IMR-90 (cell line): Measurements from ENCODE around the gene ZNF532. TPM values are rescaled to one million over a fixed set of nuclear protein-coding genes. Genes with fewer than 3 reads are reported as not detected.
A peak's percentile ranks its signal among the peaks of the same experiment; 100 is the strongest.

Experiments used
- ATAC-seq: fragments of 200-7000 bp; cut with Tn5 transposase; 2 replicates; pipeline ENCODE4 v1.9.1; 2020; ENCODE audit warnings: low read depth, mild to moderate bottlenecking, moderate library complexity
- BruUV-seq: library from RNA; stranded (reverse); fragments of 400-500 nt; replicated peaks from 2 replicates; lab custom pipeline; 2021; lab: Mats Ljungman, UMichigan
- CTCF ChIA-PET: fragments of 300-600 bp; formaldehyde crosslinking; extraction: SDS; loops from one replicate; lab custom pipeline; 2021; ENCODE audit warnings: antibody characterized with exemption; lab: Yijun Ruan, JAX
- POLR2A ChIA-PET: fragments of 300-600 bp; sonication (Branson Sonifier 250); formaldehyde crosslinking; loops from one replicate; lab custom pipeline; 2022; ENCODE audit warnings: antibody characterized with exemption; ENCODE audit not compliant: unreplicated experiment; lab: Charles Lee
- DNase-seq: peaks from one replicate; pipeline ENCODE4 v3.0.0; 2013
- H2AFZ ChIP-seq: replicated peaks from 2 replicates; pipeline ENCODE3; 2013; ENCODE audit warnings: low read length, mild to moderate bottlenecking; ENCODE audit not compliant: poor library complexity
- H2AK5ac ChIP-seq: 2 replicates; pipeline ENCODE4 v1.6.1; 2013; ENCODE audit warnings: low read depth, low read length, inconsistent platforms
- H2AK9ac ChIP-seq: replicated peaks from 2 replicates; pipeline ENCODE3; 2013; ENCODE audit warnings: mild to moderate bottlenecking, low read depth, low read length, moderate library complexity; ENCODE audit not compliant: poor library complexity
- H2BK120ac ChIP-seq: 2 replicates; pipeline ENCODE4 v1.6.1; 2013; ENCODE audit warnings: low read depth, low read length, inconsistent platforms
- H2BK15ac ChIP-seq: 3 replicates; pipeline ENCODE4 v1.6.1; 2013; ENCODE audit warnings: low read depth, low read length, inconsistent platforms
- H2BK20ac ChIP-seq: 2 replicates; pipeline ENCODE4 v1.6.1; 2013; ENCODE audit warnings: low read depth, mild to moderate bottlenecking, inconsistent platforms, low read length, moderate library complexity
- H2BK5ac ChIP-seq: 2 replicates; pipeline ENCODE4 v1.6.1; 2013; ENCODE audit warnings: mild to moderate bottlenecking, low read depth, low read length, inconsistent platforms; ENCODE audit not compliant: poor library complexity, severe bottlenecking
- H3K14ac ChIP-seq: replicated peaks from 2 replicates; pipeline ENCODE4 v1.6.1; 2013; ENCODE audit warnings: low read depth, low read length, inconsistent platforms
- H3K18ac ChIP-seq: 2 replicates; pipeline ENCODE4 v1.6.1; 2013; ENCODE audit warnings: low read depth, low read length, control low read depth
- H3K23ac ChIP-seq: 2 replicates; pipeline ENCODE4 v1.6.1; 2013; ENCODE audit warnings: low read depth, low read length, inconsistent platforms
- H3K27ac ChIP-seq: 2 replicates; pipeline ENCODE4 v1.5.1; 2013; ENCODE audit warnings: mild to moderate bottlenecking, control low read depth, low read length; ENCODE audit not compliant: insufficient read depth
- H3K27me3 ChIP-seq: 2 replicates; pipeline ENCODE4 v1.6.1; 2013; ENCODE audit warnings: low read length; ENCODE audit not compliant: control insufficient read depth, insufficient read depth
- H3K36me3 ChIP-seq: 2 replicates; pipeline ENCODE4 v1.6.1; 2013; ENCODE audit warnings: low read length, mixed read lengths; ENCODE audit not compliant: control insufficient read depth, insufficient read depth
- H3K4ac ChIP-seq: 2 replicates; pipeline ENCODE4 v1.6.1; 2013; ENCODE audit warnings: low read depth, low read length, inconsistent platforms
- H3K4me1 ChIP-seq: 2 replicates; pipeline ENCODE4 v1.6.1; 2013; ENCODE audit warnings: low read length, mixed read lengths; ENCODE audit not compliant: control insufficient read depth, insufficient read depth
- H3K4me2 ChIP-seq: 2 replicates; pipeline ENCODE4 v1.6.1; 2013; ENCODE audit warnings: low read depth, mild to moderate bottlenecking, control low read depth, low read length, moderate library complexity
- H3K4me3 ChIP-seq: 2 replicates; pipeline ENCODE4 v1.5.1; 2013; ENCODE audit warnings: low read depth, mild to moderate bottlenecking, control low read depth, low read length, moderate library complexity; ENCODE audit not compliant: insufficient read depth
- H3K56ac ChIP-seq: 2 replicates; pipeline ENCODE4 v1.6.1; 2013; ENCODE audit warnings: low read length, inconsistent platforms; ENCODE audit not compliant: insufficient read depth; ENCODE audit errors: extremely low read depth
- H3K79me1 ChIP-seq, 2 experiments: 2 replicates each; pipeline ENCODE4 v1.6.1; 2013; ENCODE audit warnings: low read length in 2 of 2, inconsistent platforms in 1 of 2, low read depth in 1 of 2
- H3K9ac ChIP-seq: 2 replicates; pipeline ENCODE4 v1.6.1; 2013; ENCODE audit warnings: low read depth, low read length, control low read depth
- H3K9me1 ChIP-seq: 2 replicates; pipeline ENCODE4 v1.6.1; 2013; ENCODE audit warnings: low read length, inconsistent platforms; ENCODE audit not compliant: insufficient read depth
- H3K9me3 ChIP-seq: 2 replicates; pipeline ENCODE4 v1.6.1; 2013; ENCODE audit warnings: low read length; ENCODE audit not compliant: control insufficient read depth, insufficient read depth
- H4K20me1 ChIP-seq: 2 replicates; pipeline ENCODE4 v1.6.1; 2013; ENCODE audit warnings: low read length, inconsistent platforms; ENCODE audit not compliant: insufficient read depth
- H4K5ac ChIP-seq: 2 replicates; pipeline ENCODE4 v1.6.1; 2013; ENCODE audit warnings: mild to moderate bottlenecking, low read depth, low read length, control low read depth
- H4K8ac ChIP-seq, 2 experiments: 2 replicates each; pipeline ENCODE4 v1.6.1; 2013; ENCODE audit warnings: low read depth in 2 of 2, low read length in 2 of 2, control low read depth in 1 of 2, inconsistent platforms in 1 of 2
- H4K91ac ChIP-seq: 2 replicates; pipeline ENCODE4 v1.6.1; 2013; ENCODE audit warnings: low read depth, low read length, inconsistent platforms; ENCODE audit not compliant: insufficient read depth
- BHLHE40 ChIP-seq: fragments of 150-350 bp; IDR thresholded peaks from 2 replicates; pipeline ENCODE4 v1.6.1; 2016; ENCODE audit warnings: mild to moderate bottlenecking, low read depth, low read length
- RCOR1 ChIP-seq: IDR thresholded peaks from 2 replicates; pipeline ENCODE4 v1.6.1; 2012; ENCODE audit warnings: mild to moderate bottlenecking, low read length, improper control_type of control experiment; ENCODE audit not compliant: insufficient replicate concordance
- WGBS, 2 experiments: methylation state at CpG; one replicate each; pipeline versions ENCODE4 v1.1.5 to v1.1.7; 2013; ENCODE audit warnings: missing lambda C conversion rate in 2 of 2; ENCODE audit not compliant: insufficient read length in 1 of 2; ENCODE audit errors: extremely low coverage in 2 of 2; 5-methylcytosine and 5-hydroxymethylcytosine counted together
- dilution Hi-C: fragments of 300-500 bp; cut with HindIII; formaldehyde crosslinking; loops from one replicate; pipeline ENCODE4 v1.14.3; 2018; ENCODE audit warnings: low sequenced_read_pairs; ENCODE audit not compliant: unreplicated experiment
- in situ Hi-C: fragments of 300-500 bp; cut with MboI; formaldehyde crosslinking; loops from 3 replicates; pipeline ENCODE4 v1.14.3; 2019; ENCODE audit warnings: low sequenced_read_pairs, inconsistent platforms, mixed read lengths
- intact Hi-C: fragments of 100-400 bp; cut with micrococcal nuclease; formaldehyde crosslinking; loops from 2 replicates; pipeline ENCODE4 v1.10.0; 2022
- polyA plus RNA-seq, 3 experiments: library from polyadenylated mRNA; depleted of rRNA; stranded (reverse); fragments of >200 nt; gene quantifications; 2 replicates each; pipeline ENCODE4 v1.2.3, GENCODE V29; 2012; ENCODE audit warnings: low replicate concordance in 1 of 3
- total RNA-seq: library from RNA; depleted of rRNA; stranded (reverse); fragments of >200 nt; gene quantifications from 2 replicates; pipeline ENCODE4 v1.2.3, GENCODE V29; 2012

The ZNF532 gene
- total and polyA plus RNA-seq, 2 of the 4 experiments (the other 2 are of a cell fraction), result 29.9 to 45.8 TPM

GRCh38 chr18:58966704-58967103, 102.0 kb downstream of the ZNF532 start:
- WGBS, 2 experiments, result no CpG with 5 or more reads among the region's 3 CpGs

More at GRCh38 chr18:58966704-58967103, 102.0 kb downstream of the ZNF532 start:
- 0 out of 2 replicates have a peak overlapping the region, but pooled peaks have one; percentile 31 for H4K91ac ChIP-seq
- peak overlapping the region in 1 of 2 experiments; percentile 47; a peak in 1 of 4 replicates for H4K8ac ChIP-seq
- no TSS peak for BruUV-seq
- dilution Hi-C loops, result no loop called here
- no peak overlapping the region for H3K4me3 ChIP-seq
- peaks cover 31% of the 10 kb centered on the region for H3K9me1 ChIP-seq
- DNase-seq (peak; percentile 29), ATAC-seq (no peak)
- no peak overlapping the region for H3K18ac ChIP-seq
- peak overlapping the region; percentile 27 for H2BK5ac ChIP-seq
- H2AK5ac ChIP-seq, result no peak overlapping the region
- TF ChIP-seq BHLHE40, result peak; percentile 55
- no peak for TF ChIP-seq RCOR1
- H3K27ac ChIP-seq, result no peak overlapping the region; the same call in 1 of the 2 replicates
- CTCF ChIA-PET, result interaction anchor here (0.7 to 1.2 kb wide), 2 partner anchors 9 to 185 kb away, joined by 3 read pairs; no protein-coding TSS in a partner anchor
- no peak overlapping the region for H3K9ac ChIP-seq
- no peak overlapping the region for H4K5ac ChIP-seq
- POLR2A ChIA-PET, result no interaction called here
- H3K4me1 ChIP-seq, result peaks cover 24% of the 10 kb centered on the region
- 0 out of 3 replicates have a peak overlapping the region, but pooled peaks have one; percentile 19 for H2BK15ac ChIP-seq
- no peaks in the 10 kb centered on the region; the same call in 1 of the 2 replicates for H4K20me1 ChIP-seq
- peak overlapping the region; percentile 61; the same call in 1 of the 2 replicates for H3K4ac ChIP-seq
- H3K79me1 ChIP-seq, result peaks cover 41 to 64% of the 10 kb centered on the region in 2 experiments
- peak overlapping the region; percentile 63 for H2BK120ac ChIP-seq
- in situ Hi-C loops, result no loop called here
- H3K14ac ChIP-seq, result 0 out of 2 replicates have a peak overlapping the region, but pooled peaks have one; percentile 19
- peak overlapping the region; percentile 2; the same call in 1 of the 2 replicates for H3K4me2 ChIP-seq
- H3K36me3 ChIP-seq, result peaks cover 8% of the 10 kb centered on the region; the same call in 1 of the 2 replicates
- peak overlapping the region; percentile 64; the same call in 1 of the 2 replicates for H2BK20ac ChIP-seq
- no peak overlapping the region for H2AFZ ChIP-seq
- no peaks in the 10 kb centered on the region for H3K27me3 ChIP-seq
- peak overlapping the region; percentile 35; the same call in 1 of the 2 replicates for H3K23ac ChIP-seq
- no peak overlapping the region for H3K56ac ChIP-seq
- no peak overlapping the region for H2AK9ac ChIP-seq
- no peaks in the 10 kb centered on the region for H3K9me3 ChIP-seq
- intact Hi-C loops, result no loop called here
